GM12878 (cell line): ENCODE data around the gene OPCML. TPM values are rescaled to one million over a fixed set of nuclear protein-coding genes. Genes with fewer than 3 reads are reported as not detected.

ENCODE experiments used
- ATAC-seq: fragments of 200-7000 bp; cut with Tn5 transposase; 3 replicates; pipeline ENCODE4 v1.9.1; 2020; ENCODE audit warnings: mild to moderate bottlenecking, moderate library complexity
- BruUV-seq: library from RNA; stranded (reverse); fragments of 400-500 nt; replicated peaks from 2 replicates; lab custom pipeline; 2021; lab: Mats Ljungman, UMichigan
- CTCF ChIA-PET: fragments of 300-600 bp; sonication (Branson Sonifier 250); formaldehyde crosslinking; extraction: SDS; loops from one replicate; lab custom pipeline; 2021; ENCODE audit warnings: inconsistent platforms; lab: Yijun Ruan, JAX
- POLR2A ChIA-PET: fragments of 350-600 bp; formaldehyde crosslinking; extraction: SDS; loops from one replicate; lab custom pipeline; 2021; ENCODE audit warnings: inconsistent platforms; lab: Charles Lee
- RAD21 ChIA-PET: fragments of 300-600 bp; sonication (Branson Sonifier 250); formaldehyde crosslinking; loops from one replicate; lab custom pipeline; 2023; ENCODE audit warnings: antibody characterized with exemption; ENCODE audit not compliant: unreplicated experiment; lab: Charles Lee
- SMC1A ChIA-PET: fragments of 300-600 bp; sonication (Branson Sonifier 250); formaldehyde crosslinking; loops from one replicate; lab custom pipeline; 2023; ENCODE audit not compliant: unreplicated experiment, uncharacterized antibody; lab: Charles Lee
- DNase-seq: peaks from one replicate; pipeline ENCODE4 v3.0.0-alpha.2; 2011; ENCODE audit warnings: low read depth, low spot score
- FAIRE-seq: peaks from 3 replicates; lab custom pipeline; 2011; peaks lifted over from hg19 to GRCh38; lab: Jason Lieb, UNC
- H2AFZ ChIP-seq: 2 replicates; pipeline ENCODE4 v1.6.0; 2011; ENCODE audit warnings: low read depth, low read length, control low read depth; ENCODE audit not compliant: control insufficient read depth
- H3K27ac ChIP-seq: 2 replicates; pipeline ENCODE4 v1.5.1; 2011; ENCODE audit warnings: control low read depth; ENCODE audit not compliant: control insufficient read depth, insufficient read depth
- H3K27me3 ChIP-seq, 2 experiments: replicated peaks in 1 of 2; 2 replicates each; pipeline versions ENCODE4 v1.6.0 to v1.6.1; 2011; ENCODE audit warnings: low read length in 1 of 2; ENCODE audit not compliant: control insufficient read depth in 2 of 2, insufficient read depth in 2 of 2
- H3K36me3 ChIP-seq, 2 experiments: 2 replicates each; pipeline ENCODE4 v1.5.1; 2011; ENCODE audit warnings: low read length in 1 of 2; ENCODE audit not compliant: control insufficient read depth in 2 of 2, insufficient read depth in 2 of 2
- H3K4me1 ChIP-seq: 2 replicates; pipeline ENCODE4 v1.6.1; 2011; ENCODE audit warnings: mild to moderate bottlenecking, low read length, moderate library complexity, mixed read lengths; ENCODE audit not compliant: control insufficient read depth, insufficient read depth
- H3K4me2 ChIP-seq: 2 replicates; pipeline ENCODE4 v1.6.0; 2011; ENCODE audit warnings: control low read depth; ENCODE audit not compliant: control insufficient read depth, insufficient read depth
- H3K4me3 ChIP-seq: fragments of 200-600 bp; sonication (generic); 2 replicates; pipeline ENCODE4 v1.5.1; 2016
- H3K79me2 ChIP-seq: 2 replicates; pipeline ENCODE4 v1.6.0; 2011; ENCODE audit warnings: low read length; ENCODE audit not compliant: control insufficient read depth, insufficient read depth
- H3K9ac ChIP-seq: 2 replicates; pipeline ENCODE4 v1.8.0; 2011; ENCODE audit warnings: low read length, control low read depth, mixed read lengths; ENCODE audit not compliant: control insufficient read depth, insufficient read depth
- H3K9me3 ChIP-seq: replicated peaks from 3 replicates; pipeline ENCODE4 v1.5.1; 2011; ENCODE audit warnings: mild to moderate bottlenecking, low read length; ENCODE audit not compliant: control insufficient read depth, insufficient read depth
- H4K20me1 ChIP-seq: 2 replicates; pipeline ENCODE4 v1.6.0; 2011; ENCODE audit not compliant: control insufficient read depth, insufficient read depth
- FOXM1 ChIP-seq: IDR thresholded peaks from 2 replicates; pipeline ENCODE4 v1.6.1; 2012; ENCODE audit warnings: low read depth, mild to moderate bottlenecking, inconsistent platforms, low read length, moderate library complexity
- GATAD2B ChIP-seq: fragments of 450-650 bp; conservative IDR thresholded peaks from 2 replicates; pipeline ENCODE4 v1.6.1; 2017; ENCODE audit warnings: low read depth, mild to moderate bottlenecking, moderate library complexity
- MYB ChIP-seq: fragments of 150-350 bp; IDR thresholded peaks from 2 replicates; pipeline ENCODE4 v1.6.1; 2014; ENCODE audit warnings: mild to moderate bottlenecking, low read depth, low read length, borderline replicate concordance
- TCF3 ChIP-seq: IDR thresholded peaks from 2 replicates; pipeline ENCODE4 v1.6.1; 2012; ENCODE audit warnings: low read depth, mild to moderate bottlenecking, low read length, borderline replicate concordance; ENCODE audit not compliant: insufficient read depth
- ZNF274 ChIP-seq: IDR thresholded peaks from one replicate; pipeline ENCODE4 v1.8.0; 2011; ENCODE audit not compliant: insufficient read length, insufficient read depth
- WGBS: methylation state at CpG from one replicate; pipeline ENCODE4 v1.1.6; 2016; ENCODE audit warnings: low lambda C conversion rate; ENCODE audit not compliant: insufficient replicate concordance, insufficient coverage; ENCODE audit errors: missing lambda C conversion rate; 5-methylcytosine and 5-hydroxymethylcytosine counted together
- in situ Hi-C: fragments of 300-500 bp; cut with MboI; formaldehyde crosslinking; loops from 9 replicates; pipeline ENCODE4 v1.14.3; 2018; ENCODE audit warnings: mixed read lengths
- intact Hi-C: fragments of 100-400 bp; cut with micrococcal nuclease; formaldehyde crosslinking; loops from one replicate; pipeline ENCODE4 v1.14.2; 2022; ENCODE audit not compliant: unreplicated experiment
- polyA plus RNA-seq, 11 experiments: library from polyadenylated mRNA; depleted of rRNA in 4 of 11; unstranded in 6 of 11; stranded (reverse) in 5 of 11; fragments of >200 nt; fragmentation: Nextera tagmentation in 4 of 11; fragmentation: Illumina TruSeq in 1 of 11; extraction: Ambion mirVana in 4 of 11; extraction: Trizol in 1 of 11; gene quantifications; 1 replicate in 1 of 11; 2 replicates in 10 of 11; pipeline versions ENCODE4 v1.2.1 to v1.2.3, GENCODE V29; 2011 to 2016; ENCODE audit warnings: inconsistent platforms in 2 of 11, missing spikeins in 2 of 11, low read depth in 1 of 11
- total RNA-seq, 4 experiments: library from RNA; depleted of rRNA in 3 of 4; stranded (reverse); fragments of >200 nt in 3 of 4; fragmentation: Illumina TruSeq in 1 of 4; extraction: Trizol in 1 of 4; gene quantifications; 2 replicates each; pipeline versions ENCODE4 v1.2.1 to v1.2.3, GENCODE V29; 2013 to 2021
- TF ChIP-seq, protein P1 (sequence below): fragments of 450-650 bp; IDR thresholded peaks from 2 replicates; pipeline ENCODE4 v1.6.1; 2017; ENCODE audit warnings: mild to moderate bottlenecking, moderate library complexity

OPCML gene
- total and polyA plus RNA-seq, 10 of the 15 experiments (the other 5 are each of a cell fraction or from before 2014, with no cell fraction given) = 0.84 TPM; not detected in 9

DNA sequence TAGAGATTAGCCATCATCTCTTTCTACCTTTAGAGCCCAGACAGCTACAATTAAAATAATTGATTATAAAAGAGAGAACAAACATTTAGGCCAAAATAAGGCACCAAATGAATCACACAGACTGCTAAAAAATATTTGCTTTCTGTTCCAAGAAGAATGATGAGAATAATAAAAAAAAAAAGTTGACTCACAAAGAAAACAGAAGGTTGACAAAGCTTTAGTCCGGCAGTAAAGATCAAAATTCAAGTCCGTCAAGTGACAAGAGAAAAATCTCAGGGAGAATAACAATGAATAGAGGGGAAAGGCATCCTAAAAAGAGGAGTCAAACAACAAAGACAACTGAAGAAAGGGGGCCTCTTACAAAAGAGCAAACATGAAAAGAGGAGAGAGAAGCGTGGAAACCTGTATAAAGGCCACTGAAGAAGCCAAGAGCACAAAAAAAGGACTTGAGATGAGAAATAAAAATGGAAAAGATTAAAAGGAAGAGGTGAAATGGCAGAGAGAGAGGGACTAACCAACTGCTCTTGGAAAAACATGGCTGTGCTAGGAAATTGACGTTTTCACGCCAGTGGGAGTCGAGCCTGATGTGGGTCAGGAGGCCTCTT, 910.2 kb downstream of the OPCML start:
- H4K20me1 ChIP-seq = no peaks in the 10 kb centered on the region
- no peak overlapping the region for H2AFZ ChIP-seq
- H3K27me3 ChIP-seq = no peaks in the 10 kb centered on the region
- no peaks in the 10 kb centered on the region for H3K9me3 ChIP-seq
- no peak overlapping the region for H3K27ac ChIP-seq
- H3K4me1 ChIP-seq = no peaks in the 10 kb centered on the region
- ChIA-PET POLR2A (no interaction called here), RAD21 (no interaction called here)
- no peak overlapping the region for H3K4me2 ChIP-seq
- in situ Hi-C loops = no loop called here
- intact Hi-C loops = no loop called here
- H3K79me2 ChIP-seq = no peaks in the 10 kb centered on the region
- H3K4me3 ChIP-seq = no peak overlapping the region
- TF ChIP-seq ZNF274 = no peak
- TF ChIP-seq TCF3 = no peak
- no peak for TF ChIP-seq MYB
- TF ChIP-seq FOXM1 = no peak
- TF ChIP-seq, protein P1, sequence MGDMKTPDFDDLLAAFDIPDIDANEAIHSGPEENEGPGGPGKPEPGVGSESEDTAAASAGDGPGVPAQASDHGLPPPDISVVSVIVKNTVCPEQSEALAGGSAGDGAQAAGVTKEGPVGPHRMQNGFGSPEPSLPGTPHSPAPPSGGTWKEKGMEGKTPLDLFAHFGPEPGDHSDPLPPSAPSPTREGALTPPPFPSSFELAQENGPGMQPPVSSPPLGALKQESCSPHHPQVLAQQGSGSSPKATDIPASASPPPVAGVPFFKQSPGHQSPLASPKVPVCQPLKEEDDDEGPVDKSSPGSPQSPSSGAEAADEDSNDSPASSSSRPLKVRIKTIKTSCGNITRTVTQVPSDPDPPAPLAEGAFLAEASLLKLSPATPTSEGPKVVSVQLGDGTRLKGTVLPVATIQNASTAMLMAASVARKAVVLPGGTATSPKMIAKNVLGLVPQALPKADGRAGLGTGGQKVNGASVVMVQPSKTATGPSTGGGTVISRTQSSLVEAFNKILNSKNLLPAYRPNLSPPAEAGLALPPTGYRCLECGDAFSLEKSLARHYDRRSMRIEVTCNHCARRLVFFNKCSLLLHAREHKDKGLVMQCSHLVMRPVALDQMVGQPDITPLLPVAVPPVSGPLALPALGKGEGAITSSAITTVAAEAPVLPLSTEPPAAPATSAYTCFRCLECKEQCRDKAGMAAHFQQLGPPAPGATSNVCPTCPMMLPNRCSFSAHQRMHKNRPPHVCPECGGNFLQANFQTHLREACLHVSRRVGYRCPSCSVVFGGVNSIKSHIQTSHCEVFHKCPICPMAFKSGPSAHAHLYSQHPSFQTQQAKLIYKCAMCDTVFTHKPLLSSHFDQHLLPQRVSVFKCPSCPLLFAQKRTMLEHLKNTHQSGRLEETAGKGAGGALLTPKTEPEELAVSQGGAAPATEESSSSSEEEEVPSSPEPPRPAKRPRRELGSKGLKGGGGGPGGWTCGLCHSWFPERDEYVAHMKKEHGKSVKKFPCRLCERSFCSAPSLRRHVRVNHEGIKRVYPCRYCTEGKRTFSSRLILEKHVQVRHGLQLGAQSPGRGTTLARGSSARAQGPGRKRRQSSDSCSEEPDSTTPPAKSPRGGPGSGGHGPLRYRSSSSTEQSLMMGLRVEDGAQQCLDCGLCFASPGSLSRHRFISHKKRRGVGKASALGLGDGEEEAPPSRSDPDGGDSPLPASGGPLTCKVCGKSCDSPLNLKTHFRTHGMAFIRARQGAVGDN = no peak
- no peak for TF ChIP-seq GATAD2B
- TF ChIP-seq, all 136 proteins: peak for 0
- BruUV-seq = no TSS peak
- DNase-seq (no peak), FAIRE-seq (no peak), ATAC-seq (no peak)
- CTCF ChIA-PET = no interaction called here
- H3K9ac ChIP-seq = no peak overlapping the region
- 31% methylated on average over 6 of the region's 6 CpGs for WGBS
- H3K36me3 ChIP-seq = no peaks in the 10 kb centered on the region
- SMC1A ChIA-PET = interaction anchor here (1.4 kb wide), 1 partner anchor 32 kb away, joined by 3 read pairs; no protein-coding TSS in a partner anchor
